IMR-90 (cell line): ENCODE data around the gene HTN3. TPM values are rescaled to one million over a fixed set of nuclear protein-coding genes. Genes with fewer than 3 reads are reported as not detected.

ENCODE experiments used
- ATAC-seq: fragments of 200-7000 bp; cut with Tn5 transposase; 2 replicates; pipeline ENCODE4 v1.9.1; 2020; ENCODE audit warnings: low read depth, mild to moderate bottlenecking, moderate library complexity
- BruUV-seq: library from RNA; stranded (reverse); fragments of 400-500 nt; replicated peaks from 2 replicates; lab custom pipeline; 2021; lab: Mats Ljungman, UMichigan
- CTCF ChIA-PET: fragments of 300-600 bp; formaldehyde crosslinking; extraction: SDS; loops from one replicate; lab custom pipeline; 2021; ENCODE audit warnings: antibody characterized with exemption; lab: Yijun Ruan, JAX
- POLR2A ChIA-PET: fragments of 300-600 bp; sonication (Branson Sonifier 250); formaldehyde crosslinking; loops from one replicate; lab custom pipeline; 2022; ENCODE audit warnings: antibody characterized with exemption; ENCODE audit not compliant: unreplicated experiment; lab: Charles Lee
- DNase-seq: peaks from one replicate; pipeline ENCODE4 v3.0.0; 2013
- H2AFZ ChIP-seq: replicated peaks from 2 replicates; pipeline ENCODE3; 2013; ENCODE audit warnings: low read length, mild to moderate bottlenecking; ENCODE audit not compliant: poor library complexity
- H2AK5ac ChIP-seq: 2 replicates; pipeline ENCODE4 v1.6.1; 2013; ENCODE audit warnings: low read depth, low read length, inconsistent platforms
- H2AK9ac ChIP-seq: replicated peaks from 2 replicates; pipeline ENCODE3; 2013; ENCODE audit warnings: mild to moderate bottlenecking, low read depth, low read length, moderate library complexity; ENCODE audit not compliant: poor library complexity
- H2BK120ac ChIP-seq: 2 replicates; pipeline ENCODE4 v1.6.1; 2013; ENCODE audit warnings: low read depth, low read length, inconsistent platforms
- H2BK15ac ChIP-seq: 3 replicates; pipeline ENCODE4 v1.6.1; 2013; ENCODE audit warnings: low read depth, low read length, inconsistent platforms
- H2BK20ac ChIP-seq: 2 replicates; pipeline ENCODE4 v1.6.1; 2013; ENCODE audit warnings: low read depth, mild to moderate bottlenecking, inconsistent platforms, low read length, moderate library complexity
- H2BK5ac ChIP-seq: 2 replicates; pipeline ENCODE4 v1.6.1; 2013; ENCODE audit warnings: mild to moderate bottlenecking, low read depth, low read length, inconsistent platforms; ENCODE audit not compliant: poor library complexity, severe bottlenecking
- H3K14ac ChIP-seq: replicated peaks from 2 replicates; pipeline ENCODE4 v1.6.1; 2013; ENCODE audit warnings: low read depth, low read length, inconsistent platforms
- H3K18ac ChIP-seq: 2 replicates; pipeline ENCODE4 v1.6.1; 2013; ENCODE audit warnings: low read depth, low read length, control low read depth
- H3K23ac ChIP-seq: 2 replicates; pipeline ENCODE4 v1.6.1; 2013; ENCODE audit warnings: low read depth, low read length, inconsistent platforms
- H3K27ac ChIP-seq: 2 replicates; pipeline ENCODE4 v1.5.1; 2013; ENCODE audit warnings: mild to moderate bottlenecking, control low read depth, low read length; ENCODE audit not compliant: insufficient read depth
- H3K27me3 ChIP-seq: 2 replicates; pipeline ENCODE4 v1.6.1; 2013; ENCODE audit warnings: low read length; ENCODE audit not compliant: control insufficient read depth, insufficient read depth
- H3K36me3 ChIP-seq: 2 replicates; pipeline ENCODE4 v1.6.1; 2013; ENCODE audit warnings: low read length, mixed read lengths; ENCODE audit not compliant: control insufficient read depth, insufficient read depth
- H3K4ac ChIP-seq: 2 replicates; pipeline ENCODE4 v1.6.1; 2013; ENCODE audit warnings: low read depth, low read length, inconsistent platforms
- H3K4me1 ChIP-seq: 2 replicates; pipeline ENCODE4 v1.6.1; 2013; ENCODE audit warnings: low read length, mixed read lengths; ENCODE audit not compliant: control insufficient read depth, insufficient read depth
- H3K4me2 ChIP-seq: 2 replicates; pipeline ENCODE4 v1.6.1; 2013; ENCODE audit warnings: low read depth, mild to moderate bottlenecking, control low read depth, low read length, moderate library complexity
- H3K4me3 ChIP-seq: 2 replicates; pipeline ENCODE4 v1.5.1; 2013; ENCODE audit warnings: low read depth, mild to moderate bottlenecking, control low read depth, low read length, moderate library complexity; ENCODE audit not compliant: insufficient read depth
- H3K56ac ChIP-seq: 2 replicates; pipeline ENCODE4 v1.6.1; 2013; ENCODE audit warnings: low read length, inconsistent platforms; ENCODE audit not compliant: insufficient read depth; ENCODE audit errors: extremely low read depth
- H3K79me1 ChIP-seq, 2 experiments: 2 replicates each; pipeline ENCODE4 v1.6.1; 2013; ENCODE audit warnings: low read length in 2 of 2, inconsistent platforms in 1 of 2, low read depth in 1 of 2
- H3K9ac ChIP-seq: 2 replicates; pipeline ENCODE4 v1.6.1; 2013; ENCODE audit warnings: low read depth, low read length, control low read depth
- H3K9me1 ChIP-seq: 2 replicates; pipeline ENCODE4 v1.6.1; 2013; ENCODE audit warnings: low read length, inconsistent platforms; ENCODE audit not compliant: insufficient read depth
- H3K9me3 ChIP-seq: 2 replicates; pipeline ENCODE4 v1.6.1; 2013; ENCODE audit warnings: low read length; ENCODE audit not compliant: control insufficient read depth, insufficient read depth
- H4K20me1 ChIP-seq: 2 replicates; pipeline ENCODE4 v1.6.1; 2013; ENCODE audit warnings: low read length, inconsistent platforms; ENCODE audit not compliant: insufficient read depth
- H4K5ac ChIP-seq: 2 replicates; pipeline ENCODE4 v1.6.1; 2013; ENCODE audit warnings: mild to moderate bottlenecking, low read depth, low read length, control low read depth
- H4K8ac ChIP-seq, 2 experiments: 2 replicates each; pipeline ENCODE4 v1.6.1; 2013; ENCODE audit warnings: low read depth in 2 of 2, low read length in 2 of 2, control low read depth in 1 of 2, inconsistent platforms in 1 of 2
- H4K91ac ChIP-seq: 2 replicates; pipeline ENCODE4 v1.6.1; 2013; ENCODE audit warnings: low read depth, low read length, inconsistent platforms; ENCODE audit not compliant: insufficient read depth
- BHLHE40 ChIP-seq: fragments of 150-350 bp; IDR thresholded peaks from 2 replicates; pipeline ENCODE4 v1.6.1; 2016; ENCODE audit warnings: mild to moderate bottlenecking, low read depth, low read length
- FOS ChIP-seq: fragments of 150-350 bp; IDR thresholded peaks from 2 replicates; pipeline ENCODE4 v1.6.1; 2016; ENCODE audit warnings: low read depth, low read length
- RCOR1 ChIP-seq: IDR thresholded peaks from 2 replicates; pipeline ENCODE4 v1.6.1; 2012; ENCODE audit warnings: mild to moderate bottlenecking, low read length, improper control_type of control experiment; ENCODE audit not compliant: insufficient replicate concordance
- WGBS, 2 experiments: methylation state at CpG; one replicate each; pipeline versions ENCODE4 v1.1.5 to v1.1.7; 2013; ENCODE audit warnings: missing lambda C conversion rate in 2 of 2; ENCODE audit not compliant: insufficient read length in 1 of 2; ENCODE audit errors: extremely low coverage in 2 of 2; 5-methylcytosine and 5-hydroxymethylcytosine counted together
- dilution Hi-C: fragments of 300-500 bp; cut with HindIII; formaldehyde crosslinking; loops from one replicate; pipeline ENCODE4 v1.14.3; 2018; ENCODE audit warnings: low sequenced_read_pairs; ENCODE audit not compliant: unreplicated experiment
- in situ Hi-C: fragments of 300-500 bp; cut with MboI; formaldehyde crosslinking; loops from 3 replicates; pipeline ENCODE4 v1.14.3; 2019; ENCODE audit warnings: low sequenced_read_pairs, inconsistent platforms, mixed read lengths
- intact Hi-C: fragments of 100-400 bp; cut with micrococcal nuclease; formaldehyde crosslinking; loops from 2 replicates; pipeline ENCODE4 v1.10.0; 2022
- polyA plus RNA-seq, 3 experiments: library from polyadenylated mRNA; depleted of rRNA; stranded (reverse); fragments of >200 nt; gene quantifications; 2 replicates each; pipeline ENCODE4 v1.2.3, GENCODE V29; 2012; ENCODE audit warnings: low replicate concordance in 1 of 3
- total RNA-seq: library from RNA; depleted of rRNA; stranded (reverse); fragments of >200 nt; gene quantifications from 2 replicates; pipeline ENCODE4 v1.2.3, GENCODE V29; 2012

The HTN3 gene
- total and polyA plus RNA-seq, 2 of the 4 experiments (the other 2 are of a cell fraction) = not detected

GRCh38 chr4:70000711-70001110 is 27.5 kb upstream of the HTN3 start:
- dilution Hi-C loops (no loop called here), intact Hi-C loops (no loop called here), in situ Hi-C loops (no loop called here)
- no peaks in the 10 kb centered on the region for H3K4me1 ChIP-seq
- H4K91ac ChIP-seq = no peak overlapping the region
- no peak overlapping the region for H3K27ac ChIP-seq
- no peak overlapping the region for H3K56ac ChIP-seq
- H2BK5ac ChIP-seq = no peak overlapping the region
- no peaks in the 10 kb centered on the region for H3K9me1 ChIP-seq
- no peak overlapping the region for H3K14ac ChIP-seq
- no peak for ATAC-seq
- H3K79me1 ChIP-seq = no peaks in the 10 kb centered on the region
- H3K36me3 ChIP-seq = no peaks in the 10 kb centered on the region
- H2AFZ ChIP-seq = no peak overlapping the region
- no peak for TF ChIP-seq BHLHE40
- TF ChIP-seq RCOR1 = no peak
- TF ChIP-seq FOS = no peak
- no peak overlapping the region for H3K18ac ChIP-seq
- no peak overlapping the region for H3K23ac ChIP-seq
- no peak overlapping the region for H3K4ac ChIP-seq
- no peak overlapping the region for H2BK120ac ChIP-seq
- ChIA-PET POLR2A (no interaction called here), CTCF (no interaction called here)
- H2BK15ac ChIP-seq = no peak overlapping the region
- no peaks in the 10 kb centered on the region for H3K9me3 ChIP-seq
- H3K4me2 ChIP-seq = no peak overlapping the region
- H3K9ac ChIP-seq = no peak overlapping the region
- BruUV-seq = no TSS peak
- no peak overlapping the region for H2AK9ac ChIP-seq
- no peak overlapping the region for H2BK20ac ChIP-seq
- no peaks in the 10 kb centered on the region for H4K20me1 ChIP-seq
- no peak overlapping the region for H4K5ac ChIP-seq
- no peak overlapping the region for H2AK5ac ChIP-seq
- no peaks in the 10 kb centered on the region for H3K27me3 ChIP-seq
- H4K8ac ChIP-seq = no peak overlapping the region
- no CpG with 5 or more reads among the region's 1 CpG for WGBS, 2 experiments
- no peak for DNase-seq
- no peak overlapping the region for H3K4me3 ChIP-seq
